Activated CD4-positive, alpha-beta T cell treated with anti-CD3 and anti-CD28 coated beads, Interleukin-2, amount 10 ng/mL, durations not matched to agents 24 days and 14 days (primary cell): ENCODE measurements around the gene ATG7. TPM values are rescaled to one million over a fixed set of nuclear protein-coding genes. Genes with fewer than 3 reads are reported as not detected.

Source experiments
- DNase-seq: peaks from one replicate; pipeline ENCODE4 v3.0.0; 2022
- H3K27ac Mint-ChIP-seq: one replicate; pipeline ENCODE4 v1.8.0; 2022; ENCODE audit warnings: mild to moderate bottlenecking, mixed read lengths
- H3K27me3 Mint-ChIP-seq: one replicate; pipeline ENCODE4 v1.8.0; 2022; ENCODE audit warnings: mixed read lengths
- H3K36me3 Mint-ChIP-seq: one replicate; pipeline ENCODE4 v1.8.0; 2022; ENCODE audit warnings: low read depth, mild to moderate bottlenecking, mixed read lengths
- H3K4me1 Mint-ChIP-seq: one replicate; pipeline ENCODE4 v1.8.0; 2021; ENCODE audit warnings: mixed read lengths
- H3K4me3 Mint-ChIP-seq: one replicate; pipeline ENCODE4 v1.8.0; 2022; ENCODE audit warnings: mild to moderate bottlenecking, moderate library complexity, mixed read lengths
- H3K9me3 Mint-ChIP-seq: one replicate; pipeline ENCODE4 v1.8.0; 2021; ENCODE audit warnings: mixed read lengths
- intact Hi-C: fragments of 100-400 bp; cut with micrococcal nuclease; formaldehyde crosslinking; loops from one replicate; pipeline ENCODE4 v1.15.1; 2023
- total RNA-seq: library from RNA; stranded (reverse); gene quantifications from 2 replicates; pipeline ENCODE4 v1.2.3, GENCODE V29; 2022

Gene ATG7, protein sequence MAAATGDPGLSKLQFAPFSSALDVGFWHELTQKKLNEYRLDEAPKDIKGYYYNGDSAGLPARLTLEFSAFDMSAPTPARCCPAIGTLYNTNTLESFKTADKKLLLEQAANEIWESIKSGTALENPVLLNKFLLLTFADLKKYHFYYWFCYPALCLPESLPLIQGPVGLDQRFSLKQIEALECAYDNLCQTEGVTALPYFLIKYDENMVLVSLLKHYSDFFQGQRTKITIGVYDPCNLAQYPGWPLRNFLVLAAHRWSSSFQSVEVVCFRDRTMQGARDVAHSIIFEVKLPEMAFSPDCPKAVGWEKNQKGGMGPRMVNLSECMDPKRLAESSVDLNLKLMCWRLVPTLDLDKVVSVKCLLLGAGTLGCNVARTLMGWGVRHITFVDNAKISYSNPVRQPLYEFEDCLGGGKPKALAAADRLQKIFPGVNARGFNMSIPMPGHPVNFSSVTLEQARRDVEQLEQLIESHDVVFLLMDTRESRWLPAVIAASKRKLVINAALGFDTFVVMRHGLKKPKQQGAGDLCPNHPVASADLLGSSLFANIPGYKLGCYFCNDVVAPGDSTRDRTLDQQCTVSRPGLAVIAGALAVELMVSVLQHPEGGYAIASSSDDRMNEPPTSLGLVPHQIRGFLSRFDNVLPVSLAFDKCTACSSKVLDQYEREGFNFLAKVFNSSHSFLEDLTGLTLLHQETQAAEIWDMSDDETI
- total RNA-seq, result 37.7 and 41.4 TPM in 2 replicates

- peaks cover 4% of the 10 kb centered on the region for H3K27me3 Mint-ChIP-seq
- peaks cover 5% of the 10 kb centered on the region for H3K9me3 Mint-ChIP-seq
- H3K4me3 Mint-ChIP-seq, result peak within 1 kb of the TSS; percentile 96
- intact Hi-C loops, result loop anchor here (1.0 to 5.0 kb wide), 5 partner anchors 19 to 1875 kb away; partner anchors contain the start of genes SETD5 and TAMM41
- peaks cover 43% of the 10 kb centered on the region for H3K4me1 Mint-ChIP-seq
- H3K36me3 Mint-ChIP-seq, result peaks cover 29% of the 10 kb centered on the region
- H3K27ac Mint-ChIP-seq, result peak within 1 kb of the TSS; percentile 94
- DNase-seq, result peak; percentile 99
These were observed at the start of gene ATG7 for GRCh38 chr3:11271986-11272904. TSS of gene ATG7 (plus strand) at chr3:11272397. CDS start at chr3:11298696, 26,299 bp downstream.

DNA sequence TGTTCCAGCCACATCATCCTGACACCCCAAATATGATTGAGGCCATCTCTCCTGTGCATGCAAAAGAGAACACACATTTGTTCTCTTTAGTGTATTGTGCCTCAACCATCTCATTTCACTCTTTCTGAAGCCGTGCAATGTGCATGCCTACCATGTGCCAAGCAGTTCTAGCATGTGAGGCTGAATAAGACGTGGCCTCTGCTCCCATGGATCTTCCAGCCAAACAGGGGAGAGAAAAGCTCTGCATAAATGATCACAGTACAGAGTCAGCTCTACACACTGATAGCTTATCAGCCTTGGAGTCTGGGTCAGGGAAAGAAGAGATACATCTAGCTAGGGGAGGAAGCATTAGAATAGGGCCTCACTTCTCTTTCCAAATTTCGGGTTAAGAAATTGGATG, 48.2 kb upstream of the ATG7 start:
- Mint-ChIP-seq H3K27ac (no peak overlapping the region), H3K4me1 (peaks cover 8% of the 10 kb centered on the region), H3K9me3 (no peaks in the 10 kb centered on the region), H3K27me3 (peaks cover 6% of the 10 kb centered on the region), H3K4me3 (no peak overlapping the region), H3K36me3 (no peaks in the 10 kb centered on the region)
- DNase-seq, result no peak
- intact Hi-C loops, result no loop called here

GRCh38 chr3:11224870-11225229, 47.3 kb upstream of the ATG7 start:
- Mint-ChIP-seq H3K36me3 (no peaks in the 10 kb centered on the region), H3K27ac (no peak overlapping the region), H3K4me1 (peaks cover 8% of the 10 kb centered on the region), H3K4me3 (no peak overlapping the region), H3K9me3 (no peaks in the 10 kb centered on the region), H3K27me3 (peaks cover 7% of the 10 kb centered on the region)
- intact Hi-C loops, result no loop called here
- no peak for DNase-seq

DNA sequence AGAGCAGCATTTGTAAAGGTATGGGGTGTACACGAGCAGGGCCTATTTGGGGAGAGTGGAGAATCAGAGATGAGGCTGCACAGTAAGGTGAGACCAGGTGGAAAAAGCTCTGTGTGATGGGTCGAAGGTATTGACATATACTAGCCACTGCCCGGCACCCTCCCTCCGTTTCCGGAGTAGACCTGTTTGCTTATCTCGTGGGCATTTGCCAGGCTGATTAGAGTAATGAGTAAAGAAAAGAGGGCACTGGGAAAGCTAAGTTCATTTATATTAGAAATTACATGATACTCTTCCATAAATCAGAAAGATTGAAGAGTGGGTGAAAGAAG, 46.2 kb upstream of the ATG7 start:
- DNase-seq, result no peak
- no peak overlapping the region for H3K4me3 Mint-ChIP-seq
- peak overlapping the region; percentile 8 for H3K27ac Mint-ChIP-seq
- no peaks in the 10 kb centered on the region for H3K9me3 Mint-ChIP-seq
- peaks cover 8% of the 10 kb centered on the region for H3K4me1 Mint-ChIP-seq
- no peaks in the 10 kb centered on the region for H3K36me3 Mint-ChIP-seq
- H3K27me3 Mint-ChIP-seq, result peaks cover 9% of the 10 kb centered on the region
- intact Hi-C loops, result no loop called here

- no peak overlapping the region for H3K27ac Mint-ChIP-seq
- H3K4me3 Mint-ChIP-seq, result no peak overlapping the region
- no peaks in the 10 kb centered on the region for H3K36me3 Mint-ChIP-seq
- peaks cover 17% of the 10 kb centered on the region for H3K27me3 Mint-ChIP-seq
- intact Hi-C loops, result no loop called here
- H3K9me3 Mint-ChIP-seq, result no peaks in the 10 kb centered on the region
- DNase-seq, result no peak
- peaks cover 8% of the 10 kb centered on the region for H3K4me1 Mint-ChIP-seq
These were observed 44.2 kb upstream of the ATG7 start for GRCh38 chr3:11228041-11228440.

GRCh38 chr3:11230125-11230524, 42.1 kb upstream of the ATG7 start:
- Mint-ChIP-seq H3K27ac (no peak overlapping the region), H3K27me3 (peaks cover 29% of the 10 kb centered on the region)
- intact Hi-C loops, result no loop called here

DNA sequence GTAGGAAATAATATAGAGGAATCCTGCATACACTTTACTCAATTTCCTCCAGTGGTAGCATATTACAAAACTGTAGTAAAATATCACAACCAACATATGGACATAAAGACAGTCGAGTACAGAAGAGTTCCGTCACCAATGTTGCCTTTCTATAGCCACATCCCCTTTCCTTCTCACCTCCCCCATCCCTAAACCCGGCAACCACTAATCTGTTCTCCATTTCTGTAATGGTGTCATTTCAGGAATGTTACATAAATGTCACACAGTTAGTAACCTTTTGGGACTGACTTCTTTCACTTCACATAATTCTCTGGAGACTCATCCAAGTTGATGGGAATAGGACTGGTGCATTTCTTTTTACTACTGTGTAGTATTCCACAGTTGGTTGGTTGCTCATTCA, 41.4 kb upstream of the ATG7 start:
- H3K4me1 Mint-ChIP-seq, result peaks cover 5% of the 10 kb centered on the region
- intact Hi-C loops, result no loop called here
- H3K4me3 Mint-ChIP-seq, result no peak overlapping the region
- no peak overlapping the region for H3K27ac Mint-ChIP-seq
- no peaks in the 10 kb centered on the region for H3K36me3 Mint-ChIP-seq
- DNase-seq, result no peak
- H3K27me3 Mint-ChIP-seq, result peaks cover 33% of the 10 kb centered on the region
- H3K9me3 Mint-ChIP-seq, result no peaks in the 10 kb centered on the region

More at GRCh38 chr3:11230125-11230524, 42.1 kb upstream of the ATG7 start:
- DNase-seq, result no peak
- no peaks in the 10 kb centered on the region for H3K9me3 Mint-ChIP-seq
- peaks cover 7% of the 10 kb centered on the region for H3K4me1 Mint-ChIP-seq
- no peak overlapping the region for H3K4me3 Mint-ChIP-seq
- no peaks in the 10 kb centered on the region for H3K36me3 Mint-ChIP-seq

- Mint-ChIP-seq H3K9me3 (peaks cover 12% of the 10 kb centered on the region), H3K36me3 (peaks cover 4% of the 10 kb centered on the region)
These were observed 36.8 kb upstream of the ATG7 start for GRCh38 chr3:11235385-11235784.

GRCh38 chr3:11236588-11237461, 35.4 kb upstream of the ATG7 start:
- H3K27me3 Mint-ChIP-seq, result peaks cover 27% of the 10 kb centered on the region
- peaks cover 16% of the 10 kb centered on the region for H3K9me3 Mint-ChIP-seq
- H3K27ac Mint-ChIP-seq, result no peak overlapping the region
- peaks cover 8% of the 10 kb centered on the region for H3K36me3 Mint-ChIP-seq
- intact Hi-C loops, result loop anchor here (1.0 to 5.0 kb wide), 3 partner anchors 50 to 405 kb away; partner anchors contain the start of gene VGLL4
- DNase-seq, result peak; percentile 93
- H3K4me1 Mint-ChIP-seq, result peaks cover 21% of the 10 kb centered on the region
- H3K4me3 Mint-ChIP-seq, result no peak overlapping the region

More at GRCh38 chr3:11235385-11235784, 36.8 kb upstream of the ATG7 start:
- no peak overlapping the region for H3K27ac Mint-ChIP-seq
- H3K4me3 Mint-ChIP-seq, result no peak overlapping the region
- peaks cover 17% of the 10 kb centered on the region for H3K4me1 Mint-ChIP-seq
- DNase-seq, result no peak
- intact Hi-C loops, result loop anchor here (5.0 kb wide), 2 partner anchors 52 to 407 kb away; partner anchors contain the start of gene VGLL4
- H3K27me3 Mint-ChIP-seq, result peaks cover 31% of the 10 kb centered on the region

GRCh38 chr3:11238060-11238459, 34.1 kb upstream of the ATG7 start:
- Mint-ChIP-seq H3K27ac (peak overlapping the region; percentile 93), H3K4me3 (peak overlapping the region; percentile 33), H3K27me3 (peaks cover 17% of the 10 kb centered on the region), H3K36me3 (peaks cover 8% of the 10 kb centered on the region), H3K9me3 (peaks cover 16% of the 10 kb centered on the region), H3K4me1 (peaks cover 21% of the 10 kb centered on the region)
- DNase-seq, result peak; percentile 58
- intact Hi-C loops, result loop anchor here (1.0 to 5.0 kb wide), 5 partner anchors 13 to 404 kb away; partner anchors contain the start of gene VGLL4

- intact Hi-C loops, result loop anchor here (1.0 to 5.0 kb wide), 6 partner anchors 12 to 403 kb away; partner anchors contain the start of genes ATG7 and VGLL4
- H3K4me3 Mint-ChIP-seq, result peak overlapping the region; percentile 33
- H3K4me1 Mint-ChIP-seq, result peaks cover 21% of the 10 kb centered on the region
- H3K27ac Mint-ChIP-seq, result peak overlapping the region; percentile 93
- peaks cover 8% of the 10 kb centered on the region for H3K36me3 Mint-ChIP-seq
- no peak for DNase-seq
- H3K27me3 Mint-ChIP-seq, result peaks cover 11% of the 10 kb centered on the region
- peaks cover 16% of the 10 kb centered on the region for H3K9me3 Mint-ChIP-seq
These were observed 33.3 kb upstream of the ATG7 start for GRCh38 chr3:11238880-11239279.

GRCh38 chr3:11239796-11240195, 32.4 kb upstream of the ATG7 start:
- intact Hi-C loops, result loop anchor here (1.0 to 5.0 kb wide), 3 partner anchors 33 to 403 kb away; partner anchors contain the start of genes ATG7 and VGLL4
- peak overlapping the region; percentile 93 for H3K27ac Mint-ChIP-seq
- H3K27me3 Mint-ChIP-seq, result peaks cover 7% of the 10 kb centered on the region
- peaks cover 8% of the 10 kb centered on the region for H3K36me3 Mint-ChIP-seq
- H3K4me3 Mint-ChIP-seq, result no peak overlapping the region
- peaks cover 21% of the 10 kb centered on the region for H3K4me1 Mint-ChIP-seq
- peaks cover 16% of the 10 kb centered on the region for H3K9me3 Mint-ChIP-seq
- DNase-seq, result no peak
